ENCODE data around the gene TAF1B.

GRCh38 chr2:9979977-9980376 lies 136.7 kb downstream of the TAF1B start:
- no peak for TF ChIP-seq POLR2A (IDR thresholded peaks at IDR 0.05; ENCODE audit: low read length)
- TF ChIP-seq GATA1 (IDR thresholded peaks at IDR 0.05; ENCODE audit: low read depth, low read length): no peak

All from erythroblast (primary cell).